H1 (cell line): Measurements from ENCODE around the gene RAB10. TPM values are rescaled to one million over a fixed set of nuclear protein-coding genes. Genes with fewer than 3 reads are reported as not detected.

Experiments used
- CTCF ChIA-PET: fragments of 300-600 bp; sonication (Branson Sonifier 250); formaldehyde crosslinking; loops from one replicate; lab custom pipeline; 2021; ENCODE audit not compliant: partially characterized antibody; lab: Charles Lee
- POLR2A ChIA-PET: fragments of 300-600 bp; sonication (Branson Sonifier 250); formaldehyde crosslinking; loops from one replicate; lab custom pipeline; 2021; ENCODE audit warnings: inconsistent platforms; ENCODE audit not compliant: partially characterized antibody; lab: Charles Lee
- DNase-seq, 2 experiments: peaks; one replicate each; pipeline versions ENCODE4 v3.0.0 to v3.0.0-alpha.2; 2010 to 2022; ENCODE audit warnings: low spot score in 2 of 2, low read depth in 1 of 2, mixed read lengths in 1 of 2
- FAIRE-seq: peaks from 2 replicates; lab custom pipeline; 2011; peaks lifted over from hg19 to GRCh38; lab: Jason Lieb, UNC
- H2AFZ ChIP-seq: 2 replicates; pipeline ENCODE4 v1.8.1; 2012; ENCODE audit warnings: low read length, inconsistent platforms
- H2AK5ac ChIP-seq: 2 replicates; pipeline ENCODE4 v1.6.1; 2013; ENCODE audit warnings: low read depth, low read length
- H2BK120ac ChIP-seq: replicated peaks from 2 replicates; pipeline ENCODE3; 2013; ENCODE audit warnings: low read depth, low read length, inconsistent platforms
- H2BK12ac ChIP-seq: 2 replicates; pipeline ENCODE4 v1.6.1; 2013; ENCODE audit warnings: low read depth, low read length
- H2BK15ac ChIP-seq: 2 replicates; pipeline ENCODE4 v1.6.1; 2013; ENCODE audit warnings: low read length
- H2BK20ac ChIP-seq: 2 replicates; pipeline ENCODE4 v1.6.1; 2013; ENCODE audit warnings: low read length
- H2BK5ac ChIP-seq: 2 replicates; pipeline ENCODE4 v1.6.1; 2013; ENCODE audit warnings: low read depth, low read length
- H3K14ac ChIP-seq: 2 replicates; pipeline ENCODE4 v1.6.1; 2013; ENCODE audit warnings: inconsistent platforms; ENCODE audit not compliant: insufficient read length
- H3K18ac ChIP-seq: 2 replicates; pipeline ENCODE4 v1.6.1; 2013; ENCODE audit warnings: low read length; ENCODE audit errors: extremely low read depth
- H3K23ac ChIP-seq: 2 replicates; pipeline ENCODE4 v1.6.1; 2013; ENCODE audit warnings: inconsistent platforms; ENCODE audit not compliant: insufficient read length
- H3K23me2 ChIP-seq: 2 replicates; pipeline ENCODE4 v1.6.1; 2013; ENCODE audit warnings: low read depth, low read length
- H3K27ac ChIP-seq: 2 replicates; pipeline ENCODE4 v1.6.1; 2011; ENCODE audit warnings: low read depth, low read length, inconsistent platforms
- H3K27me3 ChIP-seq, 4 experiments: replicated peaks in 1 of 4; 1 replicate in 1 of 4; 2 replicates in 3 of 4; pipeline versions ENCODE4 v1.6.1 to v1.8.1; 2011 to 2013; ENCODE audit warnings: low read length in 3 of 4, mild to moderate bottlenecking in 3 of 4, inconsistent platforms in 2 of 4, mixed read lengths in 2 of 4, moderate library complexity in 1 of 4; ENCODE audit not compliant: control insufficient read depth in 3 of 4, insufficient read depth in 3 of 4; ENCODE audit errors: extremely low read depth in 1 of 4
- H3K36me3 ChIP-seq, 4 experiments: 2 replicates each; pipeline versions ENCODE4 v1.6.1 to v1.8.1; 2011 to 2013; ENCODE audit warnings: mild to moderate bottlenecking in 4 of 4, low read length in 3 of 4, moderate library complexity in 2 of 4, control low read depth in 1 of 4, inconsistent platforms in 1 of 4; ENCODE audit not compliant: insufficient read depth in 4 of 4, control insufficient read depth in 2 of 4
- H3K4ac ChIP-seq: replicated peaks from 2 replicates; pipeline ENCODE3; 2013; ENCODE audit warnings: low read length, low read depth, mixed read lengths, inconsistent platforms; ENCODE audit not compliant: insufficient read length
- H3K4me1 ChIP-seq, 4 experiments: replicated peaks in 1 of 4; 1 replicate in 1 of 4; 2 replicates in 3 of 4; pipeline versions ENCODE4 v1.6.1 to v1.8.1; 2011 to 2013; ENCODE audit warnings: low read length in 3 of 4, inconsistent platforms in 2 of 4, mixed read lengths in 1 of 4; ENCODE audit not compliant: insufficient read depth in 4 of 4, control insufficient read depth in 3 of 4
- H3K4me2 ChIP-seq, 2 experiments: 2 replicates each; pipeline versions ENCODE4 v1.6.1 to v1.8.1; 2011 to 2013; ENCODE audit warnings: low read depth in 2 of 2, low read length in 2 of 2, control low read depth in 1 of 2, inconsistent platforms in 1 of 2, mild to moderate bottlenecking in 1 of 2; ENCODE audit not compliant: insufficient read depth in 1 of 2
- H3K4me3 ChIP-seq, 4 experiments: fragments of 200-600, 300-600 bp in 1 of 4; sonication (generic), shearing (Covaris generic), sonication (Bioruptor Twin) in 1 of 4; 2 replicates each; pipeline versions ENCODE4 v1.5.1 to v1.8.1; 2011 to 2016; ENCODE audit warnings: low read length in 4 of 4, low read depth in 3 of 4, control low read depth in 2 of 4, inconsistent platforms in 2 of 4, mild to moderate bottlenecking in 2 of 4, mixed read lengths in 1 of 4, moderate library complexity in 1 of 4; ENCODE audit not compliant: insufficient read depth in 2 of 4; ENCODE audit errors: extremely low read depth in 1 of 4
- H3K56ac ChIP-seq: replicated peaks from 2 replicates; pipeline ENCODE3; 2013; ENCODE audit warnings: low read depth, mild to moderate bottlenecking, mixed read lengths, low read length, inconsistent platforms; ENCODE audit not compliant: insufficient read length
- H3K79me1 ChIP-seq: 2 replicates; pipeline ENCODE4 v1.6.1; 2013; ENCODE audit warnings: low read depth, low read length, control low read depth
- H3K79me2 ChIP-seq, 2 experiments: 2 replicates each; pipeline versions ENCODE4 v1.6.1 to v1.8.1; 2012 to 2013; ENCODE audit warnings: low read length in 2 of 2, mild to moderate bottlenecking in 2 of 2, inconsistent platforms in 1 of 2; ENCODE audit not compliant: insufficient read depth in 2 of 2, control insufficient read depth in 1 of 2
- H3K9ac ChIP-seq, 4 experiments: replicated peaks in 1 of 4; 1 replicate in 1 of 4; 2 replicates in 3 of 4; pipeline versions ENCODE4 v1.6.1 to v1.8.1; 2011 to 2013; ENCODE audit warnings: low read depth in 3 of 4, low read length in 3 of 4, control low read depth in 2 of 4, mild to moderate bottlenecking in 2 of 4, moderate library complexity in 2 of 4, inconsistent platforms in 1 of 4; ENCODE audit errors: extremely low read depth in 1 of 4
- H3K9me3 ChIP-seq, 2 experiments: 2 replicates each; pipeline versions ENCODE4 v1.6.1 to v1.8.1; 2012 to 2013; ENCODE audit warnings: mild to moderate bottlenecking in 2 of 2, moderate library complexity in 2 of 2, control low read depth in 1 of 2, inconsistent platforms in 1 of 2, low read depth in 1 of 2, low read length in 1 of 2, mixed read lengths in 1 of 2; ENCODE audit not compliant: insufficient read depth in 2 of 2
- H4K20me1 ChIP-seq, 2 experiments: replicated peaks in 1 of 2; 2 replicates each; pipeline versions ENCODE3 to v1.8.1; 2011 to 2013; ENCODE audit warnings: inconsistent platforms in 2 of 2, low read length in 2 of 2, mild to moderate bottlenecking in 1 of 2; ENCODE audit not compliant: insufficient read depth in 2 of 2, control insufficient read depth in 1 of 2
- H4K5ac ChIP-seq: 2 replicates; pipeline ENCODE4 v1.6.1; 2013; ENCODE audit warnings: low read length, low read depth, mixed read lengths, inconsistent platforms; ENCODE audit not compliant: insufficient read length
- H4K8ac ChIP-seq: 2 replicates; pipeline ENCODE4 v1.8.0; 2013; ENCODE audit warnings: mild to moderate bottlenecking, moderate library complexity, low read length, inconsistent platforms; ENCODE audit not compliant: insufficient read depth; ENCODE audit errors: extremely low read depth
- H4K91ac ChIP-seq: replicated peaks from 2 replicates; pipeline ENCODE3; 2013; ENCODE audit warnings: low read length, mixed read lengths, inconsistent platforms; ENCODE audit not compliant: insufficient read length
- ASH2L ChIP-seq: fragments of 200-600, 300-600 bp; sonication (generic); IDR thresholded peaks from one replicate; pipeline ENCODE4 v1.7.1; 2017; ENCODE audit warnings: low read length
- BACH1 ChIP-seq: IDR thresholded peaks from 2 replicates; pipeline ENCODE4 v1.6.1; 2012; ENCODE audit warnings: low read length, improper control_type of control experiment
- CEBPB ChIP-seq: IDR thresholded peaks from 2 replicates; pipeline ENCODE4 v1.6.1; 2012; ENCODE audit warnings: low read depth, low read length
- CHD1 ChIP-seq: IDR thresholded peaks from 2 replicates; pipeline ENCODE4 v1.6.1; 2012; ENCODE audit warnings: low read depth, low read length, improper control_type of control experiment
- CHD2 ChIP-seq: IDR thresholded peaks from 2 replicates; pipeline ENCODE4 v1.6.1; 2012; ENCODE audit warnings: low read length, improper control_type of control experiment
- HDAC2 ChIP-seq, 2 experiments: fragments of 300-600 bp in 1 of 2; sonication (generic) in 1 of 2; IDR thresholded peaks; 2 replicates each; pipeline ENCODE4 v1.6.1; 2011 to 2012; ENCODE audit warnings: low read depth in 2 of 2, low read length in 2 of 2, mild to moderate bottlenecking in 2 of 2, moderate library complexity in 2 of 2, borderline replicate concordance in 1 of 2, inconsistent platforms in 1 of 2
- POLR2A ChIP-seq, 2 experiments: IDR thresholded peaks; 1 replicate in 1 of 2; 2 replicates in 1 of 2; pipeline ENCODE4 v1.6.1; 2011; ENCODE audit warnings: low read depth in 2 of 2, low read length in 2 of 2, mild to moderate bottlenecking in 2 of 2; ENCODE audit errors: control extremely low read depth in 1 of 2
- RBBP5 ChIP-seq: IDR thresholded peaks from 2 replicates; pipeline ENCODE4 v1.7.1; 2012; ENCODE audit warnings: low read depth, mild to moderate bottlenecking, inconsistent platforms, low read length, moderate library complexity, borderline replicate concordance
- RXRA ChIP-seq: IDR thresholded peaks from 2 replicates; pipeline ENCODE4 v1.6.1; 2011; ENCODE audit warnings: low read depth, mild to moderate bottlenecking, low read length, moderate library complexity; ENCODE audit not compliant: insufficient read depth
- TAF1 ChIP-seq: IDR thresholded peaks from 2 replicates; pipeline ENCODE4 v1.6.1; 2011; ENCODE audit warnings: mild to moderate bottlenecking, low read depth, low read length
- TEAD4 ChIP-seq: IDR thresholded peaks from 2 replicates; pipeline ENCODE4 v1.6.1; 2012; ENCODE audit warnings: low read depth, low read length, inconsistent platforms, mixed read lengths
- YY1 ChIP-seq: IDR thresholded peaks from 2 replicates; pipeline ENCODE4 v1.6.1; 2011; ENCODE audit warnings: low read depth, mild to moderate bottlenecking, low read length
- ZNF274 ChIP-seq: IDR thresholded peaks from 2 replicates; pipeline ENCODE4 v1.7.0; 2012; ENCODE audit warnings: low read length, borderline replicate concordance; ENCODE audit errors: extremely low read depth
- WGBS, 2 experiments: shearing (Covaris generic) in 1 of 2; methylation state at CpG; one replicate each; pipeline versions ENCODE4 v1.1.6 to v1.1.7; 2013 to 2015; ENCODE audit warnings: low lambda C conversion rate in 2 of 2, mixed read lengths in 2 of 2, inconsistent platforms in 1 of 2, low coverage in 1 of 2, missing lambda C conversion rate in 1 of 2; ENCODE audit not compliant: insufficient replicate concordance in 2 of 2, insufficient coverage in 1 of 2, insufficient read length in 1 of 2; ENCODE audit errors: extremely low coverage in 1 of 2, missing lambda C conversion rate in 1 of 2; 5-methylcytosine and 5-hydroxymethylcytosine counted together
- polyA plus RNA-seq, 7 experiments: library from polyadenylated mRNA; depleted of rRNA in 3 of 7; stranded (reverse) in 5 of 7; unstranded in 2 of 7; fragments of >200 nt in 5 of 7; fragments of 200-250 nt in 2 of 7; gene quantifications; 1 replicate in 5 of 7; 2 replicates in 1 of 7; 4 replicates in 1 of 7; pipeline versions ENCODE4 v1.2.1 to v1.2.3, GENCODE V29; 2011 to 2013; ENCODE audit warnings: missing spikeins in 2 of 7, mixed read lengths in 2 of 7
- total RNA-seq: library from RNA; stranded (reverse); fragmentation: NEBNext Ultra II Directional; extraction: Animal tissue kit (Norgen Biotek cat#: 25700); gene quantifications from 2 replicates; pipeline ENCODE4 v1.2.1, GENCODE V29; 2021
- TF ChIP-seq, protein P1 (sequence below): IDR thresholded peaks from 2 replicates; pipeline ENCODE4 v1.6.1; 2011; ENCODE audit warnings: low read depth, mild to moderate bottlenecking, low read length; ENCODE audit not compliant: insufficient read depth
- TF ChIP-seq, protein P2 (sequence below): IDR thresholded peaks from 2 replicates; pipeline ENCODE4 v1.6.1; 2012; ENCODE audit warnings: inconsistent platforms

The RAB10 gene
- total and polyA plus RNA-seq, 2 of the 8 experiments (the other 6 are each of a cell fraction or from before 2014, with no cell fraction given) = 42.6 to 136 TPM

DNA sequence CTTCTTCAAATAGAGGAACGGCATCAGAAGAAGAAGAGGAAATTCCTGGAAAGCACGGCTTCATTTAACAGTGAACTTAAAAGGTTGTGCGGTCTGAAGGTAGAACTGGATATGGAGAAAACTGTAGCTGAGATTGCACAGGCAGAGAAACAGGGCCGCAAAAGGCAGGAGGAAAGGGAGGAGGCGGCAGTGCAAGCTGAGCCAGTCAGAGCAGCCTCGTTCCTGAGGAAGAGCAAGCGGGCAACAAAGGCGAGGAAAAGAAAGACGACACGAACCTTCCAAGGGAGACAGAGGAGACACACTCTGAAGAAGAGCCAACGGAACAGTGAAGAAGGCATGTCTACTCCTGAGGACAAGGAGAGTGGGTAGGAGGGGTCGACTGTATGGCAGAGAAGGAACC, 116.4 kb downstream of the RAB10 start:
- no peak overlapping the region for H4K8ac ChIP-seq
- no peak overlapping the region for H3K23ac ChIP-seq
- ChIA-PET CTCF (interaction anchor here (9.7 to 11.3 kb wide), 3 partner anchors 64 to 201 kb away, joined by 81 to 92 read pairs (median 81); no protein-coding TSS in a partner anchor), POLR2A (no interaction called here)
- no peaks in the 10 kb centered on the region for H4K20me1 ChIP-seq
- no peaks in the 10 kb centered on the region for H3K23me2 ChIP-seq
- no peak overlapping the region for H2BK5ac ChIP-seq
- no peak overlapping the region for H4K5ac ChIP-seq
- no peaks in the 10 kb centered on the region for H3K79me1 ChIP-seq
- no peak overlapping the region for H4K91ac ChIP-seq
- no peaks in the 10 kb centered on the region for H3K9me3 ChIP-seq
- H3K56ac ChIP-seq = no peak overlapping the region
- no peak overlapping the region for H2BK15ac ChIP-seq
- WGBS, 2 experiments = 90% methylated on average over 12 of the region's 12 CpGs; no CpG with 5 or more reads in 1 of the 2 experiments
- H2BK120ac ChIP-seq = no peak overlapping the region
- no peak overlapping the region for H3K27ac ChIP-seq
- no peak overlapping the region for H2AK5ac ChIP-seq
- no peak overlapping the region for H2BK12ac ChIP-seq
- H3K36me3 ChIP-seq = no peaks in the 10 kb centered on the region
- no peak overlapping the region for H3K18ac ChIP-seq
- no peaks in the 10 kb centered on the region for H3K4me1 ChIP-seq
- H3K14ac ChIP-seq = no peak overlapping the region
- H3K9ac ChIP-seq = no peak overlapping the region
- H3K79me2 ChIP-seq = no peaks in the 10 kb centered on the region
- no peak overlapping the region for H3K4me3 ChIP-seq
- FAIRE-seq (no peak), DNase-seq (no peak)
- H3K4ac ChIP-seq = no peak overlapping the region
- H2AFZ ChIP-seq = no peak overlapping the region
- H2BK20ac ChIP-seq = no peak overlapping the region
- no peaks in the 10 kb centered on the region; a peak in 1 of 7 replicates for H3K27me3 ChIP-seq
- no peak overlapping the region for H3K4me2 ChIP-seq
- TF ChIP-seq TAF1 (no peak), RXRA (no peak), POLR2A (IDR thresholded peaks at IDR 0.05; ENCODE audit: control extremely low read depth in 1 of 2, low read depth in 2 of 2, low read length in 2 of 2) (no peak), HDAC2 (IDR thresholded peaks at IDR 0.05; ENCODE audit: borderline replicate concordance in 1 of 2, low read depth in 2 of 2, low read length in 2 of 2) (no peak), ZNF274 (no peak), YY1 (no peak), CEBPB (no peak), CHD1 (no peak), TEAD4 (no peak), CHD2 (no peak), ASH2L (no peak), RBBP5 (no peak), BACH1 (no peak)
- TF ChIP-seq, protein P1, sequence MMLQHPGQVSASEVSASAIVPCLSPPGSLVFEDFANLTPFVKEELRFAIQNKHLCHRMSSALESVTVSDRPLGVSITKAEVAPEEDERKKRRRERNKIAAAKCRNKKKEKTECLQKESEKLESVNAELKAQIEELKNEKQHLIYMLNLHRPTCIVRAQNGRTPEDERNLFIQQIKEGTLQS = no peak
- TF ChIP-seq, protein P2, sequence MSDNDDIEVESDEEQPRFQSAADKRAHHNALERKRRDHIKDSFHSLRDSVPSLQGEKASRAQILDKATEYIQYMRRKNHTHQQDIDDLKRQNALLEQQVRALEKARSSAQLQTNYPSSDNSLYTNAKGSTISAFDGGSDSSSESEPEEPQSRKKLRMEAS = no peak
